Epidermal melanocyte (primary cell): ENCODE measurements around the gene NPFF.
"Not testable (repeated sequence)": the region's sequence is repeated elsewhere in the genome, so short reads cannot be mapped to it uniquely, and the experiment has no call there.

Experiments
- DNase-seq: peaks from one replicate; pipeline ENCODE4 v3.0.0; 2011; ENCODE audit warnings: low spot score; ENCODE audit not compliant: insufficient read length

The NPFF gene

DNA sequence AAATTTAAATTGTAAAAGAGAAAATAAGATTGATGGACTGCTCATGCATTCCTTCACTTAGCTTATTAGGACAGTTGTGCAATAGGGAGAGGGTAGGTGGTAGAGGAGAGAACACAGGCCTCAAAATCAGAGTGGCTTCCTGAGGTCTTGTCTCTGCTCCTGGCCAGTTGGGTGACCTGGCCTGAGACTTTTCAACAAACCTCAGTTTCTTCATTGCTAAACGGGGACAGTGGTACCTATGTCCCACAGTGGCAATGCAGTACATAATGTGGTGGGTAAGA is 10.6 kb downstream of the NPFF start:
- DNase-seq: no peak

DNA sequence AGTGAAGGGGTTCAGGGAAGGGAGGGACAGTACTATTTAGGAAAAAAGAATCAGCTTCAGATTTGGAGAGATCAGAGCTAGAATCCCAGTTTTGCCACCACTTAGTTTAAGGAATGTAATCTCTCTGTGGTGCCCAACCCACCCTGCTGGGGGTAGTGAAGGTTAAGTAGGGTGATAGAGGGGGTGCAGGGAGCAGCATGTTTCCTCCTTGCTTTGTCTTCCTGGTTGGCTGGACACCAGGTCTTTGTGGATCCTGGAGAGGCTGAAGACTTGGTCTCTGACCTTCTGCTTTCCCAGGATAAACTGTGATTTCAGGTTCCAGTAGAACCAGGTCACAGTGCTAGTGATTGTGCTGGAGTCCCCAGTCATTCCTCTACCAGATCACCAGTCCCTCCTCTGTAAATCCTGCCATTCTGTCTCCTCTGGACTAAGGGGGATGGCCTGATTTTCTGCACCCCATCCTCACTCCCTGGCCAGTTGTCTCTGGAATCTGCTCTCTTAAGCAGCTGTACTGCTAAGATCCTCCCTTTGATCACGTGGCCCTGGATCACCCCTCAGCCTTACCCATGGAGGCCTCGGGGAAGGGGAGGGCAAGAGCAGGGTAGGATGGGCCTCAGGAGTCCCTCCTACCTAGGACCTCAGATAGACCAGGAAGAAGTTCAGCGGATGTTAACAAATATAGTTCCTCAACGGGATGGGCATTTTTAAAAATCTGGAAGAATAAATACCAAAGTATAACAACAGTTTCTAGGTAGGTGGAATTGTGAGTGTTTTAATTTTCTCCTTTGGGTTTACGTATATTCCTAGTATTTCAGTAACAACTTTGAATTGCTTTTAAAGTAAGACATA is 11.2 kb downstream of the NPFF start:
- DNase-seq: peak; percentile 61

DNA sequence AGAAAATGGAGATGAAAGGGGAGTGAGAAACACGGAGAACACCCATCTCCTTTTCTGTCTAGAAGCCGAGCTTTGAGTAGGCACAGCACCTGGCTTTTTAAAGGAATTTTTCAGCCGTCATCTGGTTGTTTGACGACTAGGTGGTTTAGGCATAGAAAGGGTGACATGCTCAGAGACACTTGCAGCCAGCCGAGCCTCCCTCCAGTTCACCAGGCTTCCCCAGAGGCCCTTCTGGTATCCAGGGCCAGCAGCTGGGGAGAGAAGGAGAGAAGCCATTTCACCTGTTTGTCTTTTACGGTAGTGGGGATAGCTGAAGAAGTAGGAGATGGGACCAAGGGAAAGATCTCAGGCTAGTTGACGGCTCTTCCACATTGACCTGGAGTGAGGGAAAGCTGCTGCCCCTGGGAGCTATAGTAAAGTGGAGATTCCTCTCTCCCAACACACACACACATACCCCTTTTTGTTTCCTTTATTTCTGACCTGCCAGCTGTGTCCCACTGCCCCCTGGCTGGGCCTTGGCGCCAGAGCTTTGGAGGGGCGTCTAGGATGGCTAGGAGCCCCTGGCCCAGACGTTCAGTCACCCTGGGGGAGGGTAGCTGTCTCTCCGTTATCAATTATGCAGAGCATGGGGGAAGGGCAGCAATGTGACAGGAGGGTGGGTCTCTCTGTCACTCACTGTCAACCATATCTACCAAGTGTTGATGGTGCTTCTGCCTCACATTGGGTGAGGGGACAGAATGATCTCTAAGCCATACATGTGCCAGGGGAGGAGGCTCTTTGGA is 13.5 kb downstream of the NPFF start:
- DNase-seq: no peak

DNA sequence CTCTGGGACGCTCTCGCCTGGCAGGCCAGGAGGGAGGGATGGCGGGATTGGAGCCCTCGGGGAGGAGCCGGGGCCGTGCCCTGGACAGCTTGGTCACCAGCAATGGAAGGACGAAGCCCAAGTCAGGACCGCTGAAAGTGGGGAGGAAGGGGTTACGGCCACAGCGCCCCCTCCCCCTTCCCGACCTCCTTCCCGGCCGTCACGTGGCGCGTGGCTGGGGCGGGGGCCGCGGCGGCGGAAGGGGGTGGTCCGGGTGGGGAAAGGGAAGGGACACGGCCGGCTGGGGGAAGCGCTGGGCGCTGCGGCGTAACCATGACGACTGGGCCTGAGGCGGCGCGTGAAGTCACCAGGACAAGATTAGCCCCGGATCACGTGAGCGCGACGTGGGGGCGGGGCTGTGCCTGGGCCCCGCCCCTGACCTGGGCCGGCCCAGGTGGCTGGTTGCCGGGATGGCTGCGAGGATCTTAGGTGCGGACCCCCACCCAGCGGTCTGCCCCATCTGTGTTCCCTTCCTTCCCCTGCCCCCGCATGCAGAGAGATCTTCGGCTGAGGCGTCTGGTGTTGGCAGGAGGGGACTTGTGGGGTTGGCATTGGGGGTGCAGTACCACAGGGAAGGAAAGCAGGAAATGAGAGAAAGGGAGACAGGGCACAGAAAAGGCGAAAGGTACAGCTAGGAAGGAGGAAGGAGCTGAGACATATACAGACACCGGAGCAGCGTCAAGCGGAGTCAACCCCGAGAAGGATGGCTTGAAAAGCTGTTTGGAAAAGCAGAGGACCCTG is 14.3 kb downstream of the NPFF start:
- DNase-seq: peak; percentile 58

DNA sequence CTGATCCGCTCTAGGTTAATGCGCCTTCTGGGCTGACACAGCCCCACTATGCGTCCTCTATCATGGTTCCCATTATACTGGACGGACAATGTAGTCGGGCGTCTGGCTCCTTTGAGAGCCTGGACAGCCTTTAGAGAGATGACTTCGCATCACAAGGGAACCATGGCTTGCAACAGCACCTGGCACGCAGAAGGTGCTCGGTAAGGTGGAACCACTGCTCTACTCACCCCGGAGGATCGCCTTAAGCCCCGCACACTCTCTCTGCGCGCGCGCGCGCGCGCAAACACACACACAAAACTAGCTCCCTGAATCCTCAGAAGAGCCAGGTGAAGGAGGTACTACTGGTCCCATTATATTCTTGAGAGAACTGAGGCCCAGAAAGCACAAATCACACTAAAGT is 15.1 kb downstream of the NPFF start:
- DNase-seq: no peak

DNA sequence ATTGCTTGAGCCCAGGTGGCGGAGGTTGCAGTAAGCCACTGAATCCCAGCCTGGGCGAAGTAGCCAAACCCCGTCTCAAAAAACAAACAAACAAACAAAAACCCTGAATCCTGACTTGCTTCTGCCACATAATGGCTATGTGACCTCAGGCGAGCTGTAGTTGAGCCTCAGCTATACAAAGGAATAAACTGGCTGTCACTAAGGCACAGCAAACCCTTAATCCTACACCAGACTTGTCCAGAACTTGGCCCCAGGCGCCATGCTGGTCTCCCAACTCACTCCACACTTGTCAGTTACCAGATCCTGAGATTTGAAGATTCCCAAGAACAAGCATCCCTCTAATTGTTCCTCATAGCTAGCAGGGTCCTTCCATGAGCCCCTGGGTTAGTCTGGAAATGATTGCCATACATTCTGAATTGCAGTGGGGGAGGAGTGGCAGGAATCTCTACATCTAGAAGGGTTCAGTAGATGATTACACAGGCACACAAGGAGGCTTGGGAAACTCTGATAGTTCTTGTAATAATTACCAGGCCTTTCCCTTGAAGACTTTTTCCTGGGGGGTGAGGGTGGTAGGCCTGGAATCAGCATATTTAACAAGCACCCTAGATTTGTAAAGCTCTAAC is 17.9 kb downstream of the NPFF start:
- DNase-seq: no peak

DNA sequence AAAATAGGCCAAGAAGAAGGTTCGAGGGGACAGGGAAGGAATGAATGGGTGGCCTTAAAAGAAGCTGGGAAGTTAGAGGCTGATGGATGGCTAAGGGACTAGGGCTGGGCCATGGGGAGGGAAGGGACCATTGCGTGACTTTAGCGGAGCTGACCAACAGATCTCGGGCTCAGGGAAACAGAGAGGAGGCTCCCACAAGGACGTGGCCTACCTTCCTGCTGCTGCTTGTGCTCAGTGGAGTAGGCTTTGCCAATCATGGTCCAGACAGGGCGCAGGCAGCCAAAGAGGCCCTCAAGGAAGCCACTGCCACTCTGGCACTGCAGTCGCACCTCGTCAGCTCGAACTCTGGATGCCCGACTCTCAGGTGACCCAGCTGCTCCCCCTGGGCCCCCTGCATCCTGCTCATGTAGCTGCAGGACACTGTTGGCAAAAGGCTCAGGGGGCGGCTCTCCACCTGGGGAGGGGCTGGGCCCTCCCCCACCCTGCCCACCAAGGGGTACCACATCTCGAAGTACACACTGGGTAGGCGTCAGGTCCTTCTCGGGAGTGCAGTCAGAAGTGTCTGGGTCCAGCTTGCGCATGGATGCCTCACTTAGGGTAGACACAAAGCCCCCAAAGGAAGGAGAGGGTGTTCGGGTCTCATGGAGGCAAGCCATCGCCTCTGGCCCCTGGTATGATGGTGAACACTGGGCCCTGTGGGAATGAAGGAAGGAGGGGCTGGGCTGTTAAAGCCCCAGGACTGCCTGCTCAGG is 20.4 kb downstream of the NPFF start:
- DNase-seq: no peak

DNA sequence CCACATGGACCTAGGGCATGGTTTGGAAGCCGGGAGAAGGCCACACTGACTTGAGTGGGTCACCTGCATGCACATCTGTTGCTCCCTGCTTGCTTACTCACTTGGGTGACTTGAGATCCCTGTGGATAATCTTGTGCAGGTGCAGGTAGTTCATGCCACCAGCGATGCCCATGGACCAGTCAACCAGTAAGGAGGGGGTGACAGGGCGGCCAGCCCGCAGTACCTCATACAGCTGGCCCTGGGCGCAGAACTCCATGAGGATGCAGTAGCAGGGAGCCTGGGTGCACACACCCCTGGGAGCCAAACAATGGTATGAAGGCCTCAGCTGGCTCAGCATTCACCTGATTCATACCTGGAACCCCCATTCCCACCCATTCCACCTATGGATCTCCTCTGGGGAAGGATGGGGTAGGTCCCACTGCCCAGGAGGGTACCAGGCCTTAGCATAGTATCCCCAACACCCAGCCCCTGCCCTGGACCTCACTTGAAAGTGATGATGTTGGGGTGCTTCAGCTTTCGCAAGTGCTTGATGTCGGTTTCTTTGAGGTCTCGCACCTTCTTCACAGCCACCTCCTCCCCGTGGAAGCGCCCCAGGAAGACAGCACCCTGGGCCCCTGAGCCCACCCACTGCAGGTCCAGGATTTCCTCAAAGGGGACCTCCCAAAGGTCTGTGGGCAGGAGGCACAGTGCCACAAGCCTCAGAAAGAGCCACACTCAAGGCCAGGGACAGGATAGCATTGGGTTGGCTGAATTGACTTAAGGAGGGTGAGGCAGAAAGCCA is 21.1 kb downstream of the NPFF start:
- DNase-seq: no peak

DNA sequence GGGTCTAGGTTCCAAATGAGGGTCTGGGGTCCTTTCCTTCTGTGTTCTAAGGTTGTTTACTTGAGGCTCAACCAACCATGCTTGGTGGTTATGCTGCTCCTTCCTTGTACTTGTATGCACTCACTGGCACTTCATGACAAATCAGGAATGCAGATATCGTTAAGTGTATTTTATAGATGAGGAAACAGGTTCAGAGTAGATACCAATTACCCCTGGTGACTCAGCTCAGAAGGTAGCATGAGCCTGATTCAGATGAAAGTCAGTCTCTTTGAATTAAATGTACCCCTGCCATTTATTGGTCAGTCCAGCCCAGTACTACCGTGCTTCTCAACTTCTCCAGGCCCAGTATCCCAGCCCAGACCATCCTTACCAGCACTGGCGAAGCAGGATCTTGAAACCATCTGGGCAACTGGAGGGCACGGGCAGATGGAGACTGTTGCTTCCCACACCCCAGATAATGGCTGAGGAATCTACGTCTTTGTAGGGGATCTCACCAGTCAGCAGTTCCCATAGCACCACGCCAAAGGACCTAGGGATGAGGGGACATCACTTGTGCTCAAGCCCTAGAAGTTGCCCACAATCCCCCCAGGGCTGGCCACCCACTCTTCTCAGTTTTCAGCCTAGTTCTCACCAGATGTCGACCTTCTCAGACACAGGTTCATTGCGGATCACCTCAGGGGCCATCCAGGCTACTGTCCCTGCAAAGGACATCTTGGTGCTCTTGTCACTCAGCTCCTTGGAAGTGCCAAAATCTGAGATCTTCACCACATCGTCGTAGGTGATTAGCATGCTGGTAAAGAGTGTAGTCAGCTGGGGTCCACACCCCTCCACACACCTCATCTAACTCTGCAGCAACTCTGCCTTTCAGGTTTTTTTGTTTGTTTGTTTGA is 22.4 kb downstream of the NPFF start:
- DNase-seq: no peak

DNA sequence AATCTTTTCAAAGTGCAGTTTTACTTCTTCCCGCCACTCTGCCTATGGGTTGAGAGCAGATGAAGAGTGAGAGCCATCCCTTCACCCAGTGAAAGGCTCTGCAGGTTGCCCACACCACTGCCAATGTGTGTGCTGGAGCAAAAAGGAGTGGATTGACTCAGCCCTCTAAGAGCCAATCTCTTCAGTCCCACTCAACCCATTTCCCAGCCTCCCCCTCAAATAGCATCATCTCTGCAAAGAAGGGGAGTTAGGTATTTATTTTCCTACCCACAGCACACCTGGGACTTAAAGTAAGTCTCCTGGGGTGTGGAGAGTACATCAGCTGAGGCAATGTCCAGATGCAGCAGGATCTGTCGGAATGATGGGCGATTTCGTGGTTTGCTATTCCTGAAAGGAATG is 23.3 kb downstream of the NPFF start:
- no peak for DNase-seq

DNA sequence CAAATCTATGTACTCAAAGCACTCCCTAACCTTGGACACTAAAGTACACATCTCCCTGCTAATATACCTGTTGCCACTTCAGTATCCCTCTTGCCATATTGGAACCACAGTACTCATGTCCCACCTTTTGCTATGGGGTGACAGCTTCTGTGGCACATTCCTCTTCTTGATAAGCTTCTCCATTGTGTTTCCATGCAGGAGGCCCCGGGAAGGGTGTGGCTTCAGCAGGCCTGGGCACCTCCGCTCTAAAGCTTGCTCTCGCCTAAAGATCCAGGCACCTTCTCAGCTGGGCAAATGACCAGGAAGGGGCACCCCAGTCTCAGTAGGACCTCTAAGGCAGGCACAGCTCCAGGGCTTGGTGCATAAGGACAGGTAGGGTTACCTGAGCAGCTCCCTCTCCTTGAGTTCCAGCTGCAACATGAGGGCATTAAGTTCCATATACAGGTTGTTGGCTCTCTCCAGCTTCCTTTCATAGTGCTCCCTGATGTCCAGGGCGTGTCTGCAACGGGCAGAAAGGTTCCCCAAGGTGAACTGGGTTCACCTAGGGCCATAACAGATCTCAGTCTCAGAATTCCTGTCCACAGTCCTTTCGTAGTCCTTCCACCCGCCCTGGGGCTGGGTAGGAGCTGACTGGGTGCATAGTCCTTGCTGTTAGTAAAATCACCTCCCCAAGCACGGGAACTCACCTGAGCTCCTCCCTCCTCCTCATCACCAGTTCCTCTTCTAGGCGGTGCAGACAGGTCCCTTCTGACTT is 23.9 kb downstream of the NPFF start:
- DNase-seq: no peak

DNA sequence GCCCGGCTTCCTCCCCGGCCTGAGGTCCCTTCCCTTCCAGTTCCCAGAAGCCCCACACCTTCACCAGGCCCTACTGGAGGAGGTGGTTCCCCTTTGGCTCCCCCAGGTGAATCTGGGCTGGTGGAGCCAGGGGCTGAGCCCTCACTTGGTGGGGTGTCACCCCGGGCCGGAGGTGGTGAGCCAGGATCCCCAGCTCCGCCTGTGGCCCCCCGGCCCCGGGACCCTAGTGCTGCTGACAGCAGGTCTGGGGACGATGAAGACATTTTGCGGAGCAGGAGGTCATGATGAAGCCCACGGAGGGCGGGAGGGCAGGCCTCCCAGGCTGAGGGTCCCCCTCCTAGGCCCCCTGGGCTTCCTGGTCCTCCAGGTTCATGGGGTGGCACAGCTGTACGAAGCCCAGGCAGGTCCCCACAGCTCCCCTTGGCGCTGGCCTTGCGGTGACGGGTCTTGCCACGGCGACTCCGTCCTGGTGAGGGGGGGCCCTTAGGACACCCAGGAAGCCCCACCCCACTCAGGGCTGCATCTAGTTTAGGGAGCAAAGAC is 24.6 kb downstream of the NPFF start:
- no peak for DNase-seq

DNA sequence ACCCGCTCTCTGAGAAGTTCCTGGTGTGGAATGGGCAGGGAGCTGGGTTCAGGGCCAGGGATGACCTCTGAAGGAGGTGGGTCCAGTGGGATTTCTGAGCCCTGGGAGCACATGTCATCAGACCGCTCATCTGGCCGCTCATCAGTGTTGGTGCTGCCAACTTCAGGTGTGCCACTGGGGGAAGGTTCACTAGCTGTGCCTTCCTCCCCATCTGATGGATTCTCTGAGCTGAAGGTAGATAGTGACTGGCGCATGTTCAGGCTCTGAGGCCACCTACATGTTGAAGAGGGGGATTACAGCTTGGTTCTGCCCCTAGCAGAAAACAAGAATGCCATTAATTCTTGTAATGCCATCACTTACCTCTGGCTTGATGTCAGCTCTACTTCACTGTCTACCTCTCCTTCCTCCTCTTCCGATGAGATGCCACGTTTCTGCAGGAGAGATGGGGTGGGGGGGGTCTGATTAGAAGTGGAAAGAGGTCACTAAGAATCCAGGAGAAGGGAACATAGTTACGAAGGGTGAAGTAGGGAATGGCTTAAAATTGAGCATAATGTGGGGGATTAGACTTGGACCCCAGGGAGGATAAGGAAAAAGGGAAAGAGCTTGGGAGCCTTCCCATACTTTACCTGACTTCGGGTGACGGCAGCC is 25.2 kb downstream of the NPFF start:
- no peak for DNase-seq

DNA sequence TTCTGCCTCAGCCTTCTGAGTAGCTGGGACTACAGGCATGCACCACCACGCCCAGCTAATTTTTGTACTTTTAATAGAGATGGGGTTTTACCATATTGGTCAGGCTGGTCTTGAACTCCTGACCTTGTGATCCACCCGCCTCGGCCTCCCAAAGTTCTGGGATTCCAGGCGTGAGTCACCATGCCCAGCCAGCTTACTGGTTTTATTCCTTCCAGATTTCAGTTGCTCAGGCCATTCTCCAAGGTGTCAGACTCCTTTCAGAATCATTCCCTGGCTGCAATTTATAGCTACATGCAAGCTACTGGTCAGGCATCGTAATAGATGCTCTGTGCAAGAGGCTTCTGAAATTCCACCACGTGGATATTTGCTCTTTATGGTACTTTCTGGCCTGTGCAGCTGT is 25.8 kb downstream of the NPFF start:
- DNase-seq: not testable (repeated sequence)

DNA sequence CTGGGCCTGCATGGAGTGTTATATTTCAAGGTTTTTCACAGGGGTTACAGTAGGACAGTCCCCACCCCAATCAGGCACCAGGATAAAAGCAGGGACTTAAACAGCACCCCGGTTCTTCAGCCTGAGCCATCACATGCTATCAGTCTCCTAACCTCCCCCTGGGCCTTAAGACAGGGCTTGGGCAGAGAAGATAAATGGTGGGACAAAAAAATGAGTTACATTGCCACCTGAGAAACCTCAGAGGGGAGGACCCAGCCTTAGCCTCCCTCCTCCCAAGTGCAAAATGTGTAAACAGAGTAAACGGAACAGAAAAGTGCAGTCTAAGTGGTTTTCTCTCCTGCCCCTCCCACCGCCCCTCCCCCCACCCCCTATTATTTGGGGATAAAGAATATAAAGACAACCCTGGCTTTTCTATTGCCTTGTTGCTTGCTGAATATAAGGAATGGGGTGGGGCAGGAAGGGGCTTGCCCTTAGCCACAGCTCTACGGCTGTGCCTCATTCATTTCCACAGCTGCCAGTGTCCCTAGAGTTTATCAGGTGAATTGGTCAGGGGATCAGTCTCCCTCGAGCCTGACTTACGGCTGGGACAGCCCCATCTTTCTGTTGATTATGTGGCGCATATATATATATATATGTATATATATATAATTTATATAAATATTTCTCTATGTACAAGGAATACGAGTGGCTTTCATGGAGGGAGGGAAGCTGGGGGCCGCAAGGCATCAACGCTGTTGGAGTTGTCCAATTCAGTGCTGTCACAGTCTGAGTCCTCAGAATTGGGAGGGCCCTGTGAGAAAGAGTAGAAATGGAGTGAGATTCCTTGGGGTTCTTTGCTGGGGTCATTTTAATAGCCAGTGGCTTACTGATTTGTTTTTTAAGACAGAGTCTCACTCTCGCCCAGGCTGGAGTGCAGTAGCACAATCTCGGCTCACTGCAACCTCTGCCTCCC is 26.5 kb downstream of the NPFF start:
- DNase-seq: no peak

DNA sequence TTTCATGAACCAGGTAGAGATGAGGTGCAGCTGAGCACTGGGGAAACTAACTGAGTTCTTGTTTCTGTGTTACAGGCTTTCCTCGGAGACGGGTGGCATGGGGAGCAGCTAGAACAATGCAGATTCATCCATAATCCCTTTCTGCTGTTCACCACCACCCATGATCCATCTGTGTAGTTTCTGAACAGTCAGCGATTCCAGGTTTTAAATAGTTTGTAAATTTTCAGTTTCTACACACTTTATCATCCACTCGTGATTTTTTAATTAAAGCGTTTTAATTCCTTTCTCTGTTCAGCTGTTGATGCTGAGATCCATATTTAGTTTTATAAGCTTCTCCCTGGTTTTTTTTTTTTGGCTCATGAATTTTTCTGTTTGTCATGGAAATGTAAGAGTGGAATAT is 28.0 kb downstream of the NPFF start:
- no peak for DNase-seq

DNA sequence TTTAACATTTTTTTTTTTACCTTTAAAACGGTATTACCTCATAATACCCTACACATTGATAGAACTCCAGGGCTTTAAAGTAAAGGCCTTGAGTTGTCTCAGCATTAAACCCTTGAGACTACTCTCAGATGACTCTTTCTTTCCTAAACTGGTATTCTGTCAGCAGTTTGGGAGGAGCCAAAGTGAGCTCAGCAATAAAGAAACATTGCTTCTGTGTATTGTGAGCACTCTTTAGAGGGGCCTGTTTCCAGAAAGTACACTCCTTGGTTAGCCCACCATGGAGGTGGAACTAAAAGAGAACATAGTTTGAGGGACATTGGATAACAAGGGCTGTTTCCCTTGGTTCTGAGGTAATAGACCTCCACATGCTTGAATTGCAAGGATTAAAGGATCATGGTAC is 28.4 kb downstream of the NPFF start:
- no peak for DNase-seq
